Panc1 (cell line): ENCODE data around the gene FAM199X.

ENCODE experiments used
- CTCF ChIP-seq: fragments of 450-650 bp; IDR thresholded peaks from 2 replicates; pipeline ENCODE4 v1.5.1; 2017; ENCODE audit warnings: mild to moderate bottlenecking
- POLR2AphosphoS5 ChIP-seq: IDR thresholded peaks from 2 replicates; pipeline ENCODE4 v1.6.1; 2012; ENCODE audit warnings: mild to moderate bottlenecking, low read depth, low read length, moderate library complexity
- REST ChIP-seq, 2 experiments: IDR thresholded peaks; 2 replicates each; pipeline ENCODE4 v1.6.1; 2011 to 2012; ENCODE audit warnings: low read depth in 2 of 2, control low read depth in 1 of 2, low read length in 1 of 2, mild to moderate bottlenecking in 1 of 2, moderate library complexity in 1 of 2; ENCODE audit not compliant: insufficient read depth in 1 of 2
- SIN3A ChIP-seq: IDR thresholded peaks from 2 replicates; pipeline ENCODE4 v1.6.1; 2012; ENCODE audit warnings: low read depth, mild to moderate bottlenecking, low read length, moderate library complexity, borderline replicate concordance; ENCODE audit not compliant: insufficient read depth
- TCF7L2 ChIP-seq: IDR thresholded peaks from 2 replicates; pipeline ENCODE4 v1.6.1; 2011; ENCODE audit warnings: mild to moderate bottlenecking, low read depth, low read length, inconsistent platforms

- TF ChIP-seq TCF7L2 = no peak
- no peak for TF ChIP-seq CTCF
- no peak for TF ChIP-seq REST (IDR thresholded peaks at IDR 0.05; ENCODE audit: insufficient read depth in 1 of 2, low read depth in 2 of 2, low read length in 1 of 2)
- TF ChIP-seq POLR2AphosphoS5 = no peak
- no peak for TF ChIP-seq SIN3A
These were observed 15.2 kb upstream of the FAM199X start for GRCh38 chrX:104151037-104151436.
